B cell (primary cell): ENCODE measurements around the gene KCNK1. TPM values are rescaled to one million over a fixed set of nuclear protein-coding genes. Genes with fewer than 3 reads are reported as not detected.

Experiments
- ATAC-seq: fragments of 200-7000 bp; cut with Tn5 transposase; one replicate; pipeline ENCODE4 v1.10.0; 2021; ENCODE audit warnings: low read depth, mild to moderate bottlenecking, moderate number of reproducible peaks, moderate library complexity
- CTCF ChIA-PET: fragments of 350-600 bp; sonication (Branson Sonifier 250); formaldehyde crosslinking; loops from one replicate; lab custom pipeline; 2021; ENCODE audit warnings: antibody characterized with exemption, inconsistent platforms; lab: Charles Lee
- POLR2A ChIA-PET: fragments of 350-600 bp; sonication (Branson Sonifier 250); formaldehyde crosslinking; loops from one replicate; lab custom pipeline; 2021; ENCODE audit warnings: antibody characterized with exemption; lab: Charles Lee
- DNase-seq: peaks from one replicate; pipeline ENCODE4 v3.0.0; 2013
- H2AFZ ChIP-seq: 2 replicates; pipeline ENCODE4 v1.6.1; 2012; ENCODE audit warnings: mild to moderate bottlenecking, low read depth, low read length; ENCODE audit not compliant: insufficient read depth, poor library complexity, severe bottlenecking
- H3K27ac ChIP-seq, 2 donors: 1 replicate in 1 of 2; 2 replicates in 1 of 2; pipeline ENCODE4 v1.5.1; 2012 to 2013; ENCODE audit warnings: low read length in 2 of 2, mild to moderate bottlenecking in 2 of 2, moderate library complexity in 1 of 2
- H3K27me3 ChIP-seq, 4 experiments: fragments of 200-600 bp in 1 of 4; sonication (generic) in 1 of 4; replicated peaks in 1 of 4; 1 replicate in 2 of 4; 2 replicates in 2 of 4; pipeline versions ENCODE4 v1.6.1 to v1.7.0; 2013 to 2016; ENCODE audit warnings: low read length in 3 of 4, mild to moderate bottlenecking in 2 of 4, mixed read lengths in 1 of 4, moderate library complexity in 1 of 4; ENCODE audit not compliant: insufficient read depth in 4 of 4, control insufficient read depth in 3 of 4; ENCODE audit errors: control extremely low read depth in 1 of 4
- H3K36me3 ChIP-seq, 2 experiments: replicated peaks in 1 of 2; 1 replicate in 1 of 2; 2 replicates in 1 of 2; pipeline versions ENCODE4 v1.6.1 to v1.7.1; 2013; ENCODE audit warnings: low read length in 1 of 2; ENCODE audit not compliant: insufficient read depth in 2 of 2, control insufficient read depth in 1 of 2; ENCODE audit errors: control extremely low read depth in 1 of 2, extremely low read depth in 1 of 2
- H3K4me1 ChIP-seq, 2 donors: fragments of 200-600 bp in 1 of 2; sonication (generic) in 1 of 2; 1 replicate in 1 of 2; 2 replicates in 1 of 2; pipeline versions ENCODE4 v1.5.1 to v1.6.1; 2013 to 2017; ENCODE audit warnings: low read length in 2 of 2; ENCODE audit not compliant: control insufficient read depth in 2 of 2, insufficient read depth in 2 of 2
- H3K4me2 ChIP-seq: replicated peaks from 2 replicates; pipeline ENCODE3; 2012; ENCODE audit warnings: mild to moderate bottlenecking, low read depth, low read length; ENCODE audit not compliant: poor library complexity, severe bottlenecking
- H3K4me3 ChIP-seq, 5 experiments: fragments of 200-600 bp in 1 of 5; sonication (generic) in 1 of 5; 1 replicate in 3 of 5; 2 replicates in 2 of 5; pipeline versions ENCODE4 v1.5.1 to v1.7.0; 2011 to 2016; ENCODE audit warnings: low read length in 4 of 5, mild to moderate bottlenecking in 4 of 5, low read depth in 2 of 5, control low read depth in 1 of 5, moderate library complexity in 1 of 5; ENCODE audit not compliant: insufficient read depth in 1 of 5; ENCODE audit errors: control extremely low read depth in 1 of 5, extremely low read depth in 1 of 5
- H3K79me2 ChIP-seq: fragments of 200-600 bp; sonication (generic); one replicate; pipeline ENCODE4 v1.6.0; 2016; ENCODE audit warnings: low read length; ENCODE audit not compliant: control insufficient read depth, insufficient read depth
- H3K9ac ChIP-seq: fragments of 200-600 bp; sonication (generic); 2 replicates; pipeline ENCODE4 v1.6.1; 2017; ENCODE audit warnings: mild to moderate bottlenecking, low read length, moderate library complexity
- H3K9me3 ChIP-seq, 3 donors: one replicate each; pipeline versions ENCODE4 v1.6.1 to v1.7.1; 2013; ENCODE audit warnings: low read length in 2 of 3; ENCODE audit not compliant: control insufficient read depth in 2 of 3, insufficient read depth in 1 of 3; ENCODE audit errors: control extremely low read depth in 1 of 3
- H4K20me1 ChIP-seq: 2 replicates; pipeline ENCODE4 v1.6.0; 2012; ENCODE audit warnings: mild to moderate bottlenecking, low read length; ENCODE audit not compliant: insufficient read depth, control insufficient read depth, poor library complexity, severe bottlenecking
- H3K27ac Mint-ChIP-seq: one replicate; pipeline ENCODE4 v1.8.0; 2021; ENCODE audit warnings: mixed read lengths
- H3K27me3 Mint-ChIP-seq: one replicate; pipeline ENCODE4 v1.8.0; 2021; ENCODE audit warnings: mixed read lengths
- H3K4me1 Mint-ChIP-seq: one replicate; pipeline ENCODE4 v1.8.0; 2021; ENCODE audit warnings: mixed read lengths
- H3K4me3 Mint-ChIP-seq: one replicate; pipeline ENCODE4 v1.8.0; 2021; ENCODE audit warnings: mixed read lengths
- H3K9me3 Mint-ChIP-seq: one replicate; pipeline ENCODE4 v1.8.0; 2022; ENCODE audit warnings: mixed read lengths; ENCODE audit not compliant: insufficient read depth
- EZH2 ChIP-seq: IDR thresholded peaks from 2 replicates; pipeline ENCODE4 v1.6.1; 2012; ENCODE audit warnings: borderline replicate concordance, low read depth, mild to moderate bottlenecking, moderate library complexity, low read length; ENCODE audit not compliant: insufficient read depth, poor library complexity, severe bottlenecking
- WGBS: methylation state at CpG from one replicate; pipeline ENCODE4 v1.1.5; 2013; ENCODE audit warnings: missing lambda C conversion rate; ENCODE audit not compliant: insufficient coverage; 5-methylcytosine and 5-hydroxymethylcytosine counted together
- intact Hi-C: fragments of 100-400 bp; cut with micrococcal nuclease; formaldehyde crosslinking; loops from one replicate; pipeline ENCODE4 v1.10.0; 2022
- polyA plus RNA-seq: library from polyadenylated mRNA; depleted of rRNA; stranded (reverse); fragments of >200 nt; gene quantifications from 2 replicates; pipeline ENCODE4 v1.2.3, GENCODE V29; 2012
- total RNA-seq, 2 donors: library from RNA; stranded (reverse); fragments of 120-200 nt in 1 of 2; gene quantifications; 1 replicate in 1 of 2; 2 replicates in 1 of 2; pipeline versions ENCODE4 v1.2.3 to v1.2.4, GENCODE V29; 2013 to 2022
- TF ChIP-seq, protein P1 (sequence below): fragments of 200-600 bp; IDR thresholded peaks from one replicate; pipeline ENCODE4 v1.8.0; 2022; ENCODE audit warnings: antibody characterized with exemption, mild to moderate bottlenecking

Gene KCNK1
- total and polyA plus RNA-seq, 2 donors (not counting 1 experiment from before 2014, with no cell fraction given): not detected

DNA sequence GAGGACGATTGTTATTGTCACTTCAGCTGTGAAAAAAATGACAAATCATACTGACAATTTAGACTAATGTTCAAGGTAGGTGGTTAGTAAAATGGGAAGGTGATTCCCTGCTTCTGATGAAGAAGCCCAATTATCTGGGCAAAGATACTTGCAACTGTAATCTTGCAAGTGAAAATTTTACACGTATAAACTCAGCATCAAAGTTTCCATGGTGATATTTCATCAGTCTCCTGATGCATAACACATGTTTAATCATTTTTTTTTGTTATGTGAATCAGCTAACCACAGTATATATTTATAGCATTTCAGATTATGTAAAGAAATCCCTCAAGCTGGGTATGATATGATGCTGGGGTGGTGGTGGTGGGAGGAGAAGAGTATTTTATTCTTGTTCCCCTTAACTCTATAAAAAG is 16.4 kb upstream of the KCNK1 start:
- no peak overlapping the region for H3K4me3 Mint-ChIP-seq
- DNase-seq: no peak
- no peak overlapping the region for H3K9ac ChIP-seq
- TF ChIP-seq, protein P1, sequence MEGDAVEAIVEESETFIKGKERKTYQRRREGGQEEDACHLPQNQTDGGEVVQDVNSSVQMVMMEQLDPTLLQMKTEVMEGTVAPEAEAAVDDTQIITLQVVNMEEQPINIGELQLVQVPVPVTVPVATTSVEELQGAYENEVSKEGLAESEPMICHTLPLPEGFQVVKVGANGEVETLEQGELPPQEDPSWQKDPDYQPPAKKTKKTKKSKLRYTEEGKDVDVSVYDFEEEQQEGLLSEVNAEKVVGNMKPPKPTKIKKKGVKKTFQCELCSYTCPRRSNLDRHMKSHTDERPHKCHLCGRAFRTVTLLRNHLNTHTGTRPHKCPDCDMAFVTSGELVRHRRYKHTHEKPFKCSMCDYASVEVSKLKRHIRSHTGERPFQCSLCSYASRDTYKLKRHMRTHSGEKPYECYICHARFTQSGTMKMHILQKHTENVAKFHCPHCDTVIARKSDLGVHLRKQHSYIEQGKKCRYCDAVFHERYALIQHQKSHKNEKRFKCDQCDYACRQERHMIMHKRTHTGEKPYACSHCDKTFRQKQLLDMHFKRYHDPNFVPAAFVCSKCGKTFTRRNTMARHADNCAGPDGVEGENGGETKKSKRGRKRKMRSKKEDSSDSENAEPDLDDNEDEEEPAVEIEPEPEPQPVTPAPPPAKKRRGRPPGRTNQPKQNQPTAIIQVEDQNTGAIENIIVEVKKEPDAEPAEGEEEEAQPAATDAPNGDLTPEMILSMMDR: no peak
- no peak for TF ChIP-seq EZH2
- no peak overlapping the region for H3K27ac Mint-ChIP-seq
- ChIA-PET CTCF (no interaction called here), POLR2A (no interaction called here)
- no peaks in the 10 kb centered on the region for H3K4me1 ChIP-seq
- no peaks in the 10 kb centered on the region for H3K9me3 ChIP-seq
- no peaks in the 10 kb centered on the region for H3K79me2 ChIP-seq
- H3K9me3 Mint-ChIP-seq: no peaks in the 10 kb centered on the region
- peaks cover 14% of the 10 kb centered on the region for H3K27me3 Mint-ChIP-seq
- intact Hi-C loops: no loop called here
- no peak overlapping the region for H3K27ac ChIP-seq
- H2AFZ ChIP-seq: no peak overlapping the region
- no CpG with 5 or more reads among the region's 2 CpGs for WGBS
- no peaks in the 10 kb centered on the region for H4K20me1 ChIP-seq
- no peaks in the 10 kb centered on the region for H3K36me3 ChIP-seq
- ATAC-seq: no peak
- H3K4me2 ChIP-seq: no peak overlapping the region
- no peaks in the 10 kb centered on the region for H3K4me1 Mint-ChIP-seq
- no peak overlapping the region for H3K4me3 ChIP-seq
- H3K27me3 ChIP-seq: no peaks in the 10 kb centered on the region

DNA sequence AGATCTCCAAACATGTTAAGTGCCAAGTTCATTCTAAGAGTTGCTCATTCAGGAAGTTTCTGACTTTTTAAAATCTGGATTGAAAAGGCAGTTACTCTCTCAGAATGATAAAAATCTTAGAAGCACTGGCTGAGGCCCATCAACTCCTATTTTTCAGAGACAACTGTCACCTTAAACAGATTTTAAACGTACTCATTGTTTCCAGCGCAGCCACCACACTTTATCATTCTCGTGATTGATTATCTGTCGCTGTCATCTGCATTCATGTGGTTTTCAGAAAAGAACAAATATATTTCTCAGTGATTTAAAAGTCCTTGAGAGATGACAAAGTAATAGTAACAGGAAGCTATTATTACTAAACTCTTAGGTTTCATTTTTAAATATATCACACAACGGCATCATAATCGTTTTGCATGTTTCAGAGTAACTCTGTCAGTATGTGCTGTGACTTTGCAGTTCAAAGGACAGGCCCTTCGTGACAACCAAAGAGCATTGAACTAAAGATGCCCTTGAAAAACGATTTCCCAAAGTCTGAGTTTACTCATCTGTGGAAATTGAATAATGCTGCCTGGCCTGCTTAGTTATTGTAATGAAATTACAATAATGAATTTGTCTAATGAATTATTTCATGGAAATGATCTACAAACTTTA is 14.9 kb upstream of the KCNK1 start:
- H3K9ac ChIP-seq: no peak overlapping the region
- no peak overlapping the region for H2AFZ ChIP-seq
- no peaks in the 10 kb centered on the region for H3K4me1 ChIP-seq
- no peaks in the 10 kb centered on the region for H3K36me3 ChIP-seq
- no peaks in the 10 kb centered on the region for H3K79me2 ChIP-seq
- ChIA-PET CTCF (no interaction called here), POLR2A (no interaction called here)
- no peak overlapping the region for H3K27ac ChIP-seq
- DNase-seq: no peak
- H3K27me3 ChIP-seq: no peaks in the 10 kb centered on the region
- no peak overlapping the region for H3K4me3 Mint-ChIP-seq
- no peak for ATAC-seq
- H3K9me3 Mint-ChIP-seq: no peaks in the 10 kb centered on the region
- TF ChIP-seq, protein P1: no peak
- no peak for TF ChIP-seq EZH2
- H3K9me3 ChIP-seq: no peaks in the 10 kb centered on the region
- H3K27me3 Mint-ChIP-seq: peaks cover 9% of the 10 kb centered on the region
- no peak overlapping the region for H3K4me3 ChIP-seq
- H4K20me1 ChIP-seq: no peaks in the 10 kb centered on the region
- no peak overlapping the region for H3K4me2 ChIP-seq
- WGBS: no CpG with 5 or more reads among the region's 8 CpGs
- intact Hi-C loops: no loop called here
- H3K27ac Mint-ChIP-seq: no peak overlapping the region
- no peaks in the 10 kb centered on the region for H3K4me1 Mint-ChIP-seq
